Sigmoid colon (tissue), 3 donors: Measurements from ENCODE around the gene CNOT9.

Source experiments
- CTCF ChIP-seq, 4 experiments: fragments of 450-650 bp in 3 of 4; fragments of 200-600 bp in 1 of 4; IDR thresholded peaks; one replicate each; pipeline ENCODE4 v1.5.1; 2016 to 2019; ENCODE audit warnings: antibody characterized with exemption in 4 of 4, mild to moderate bottlenecking in 3 of 4, moderate library complexity in 2 of 4
- POLR2A ChIP-seq, 2 donors: fragments of 450-650 bp; IDR thresholded peaks; one replicate each; pipeline ENCODE4 v1.6.1; 2016; ENCODE audit warnings: antibody characterized with exemption in 2 of 2, mild to moderate bottlenecking in 2 of 2, moderate library complexity in 2 of 2

- no peak for TF ChIP-seq CTCF (IDR thresholded peaks at IDR 0.05)
- no peak for TF ChIP-seq POLR2A (IDR thresholded peaks at IDR 0.05)
Observed at GRCh38 chr2:218569661-218570500, 1.2 kb downstream of the CNOT9 start.
